Activated CD8-positive, alpha-beta memory T cell treated with anti-CD3 and anti-CD28 coated beads for 24 hours (primary cell): ENCODE measurements around the gene MON1A.
"Not testable (repeated sequence)": the region's sequence is repeated elsewhere in the genome, so short reads cannot be mapped to it uniquely, and the experiment has no call there.

ENCODE experiments used
- DNase-seq: peaks from one replicate; pipeline ENCODE4 v3.0.0-alpha.2; 2020

Gene MON1A

GRCh38 chr3:49917806-49918590 is 11.6 kb downstream of the MON1A start:
- not testable (repeated sequence) for DNase-seq

DNA sequence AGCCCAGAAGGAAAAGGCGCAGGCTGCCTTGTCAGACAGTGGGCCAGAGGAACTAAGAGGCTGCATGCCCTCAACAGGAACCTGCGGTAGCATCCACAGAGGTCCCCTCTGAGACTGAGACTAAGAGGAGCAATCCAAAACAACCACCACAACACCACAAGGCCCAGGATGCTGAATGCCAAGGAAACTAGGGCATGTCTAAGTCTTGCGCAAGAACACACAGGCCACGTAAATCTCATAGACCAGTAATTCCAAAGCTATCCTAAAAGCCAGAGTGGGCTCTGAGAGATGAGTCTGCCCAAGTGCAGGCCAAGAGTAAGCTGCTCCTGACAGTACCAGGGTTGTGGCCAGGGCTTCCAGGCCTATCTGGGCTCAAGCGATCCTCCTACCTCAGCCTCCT is 12.9 kb downstream of the MON1A start:
- no peak for DNase-seq

GRCh38 chr3:49914906-49915305 is 14.7 kb downstream of the MON1A start:
- no peak for DNase-seq

GRCh38 chr3:49912881-49913281 is 16.7 kb downstream of the MON1A start:
- DNase-seq: no peak

- DNase-seq: no peak
Observed at GRCh38 chr3:49911611-49912010, 18.0 kb downstream of the MON1A start.

DNA sequence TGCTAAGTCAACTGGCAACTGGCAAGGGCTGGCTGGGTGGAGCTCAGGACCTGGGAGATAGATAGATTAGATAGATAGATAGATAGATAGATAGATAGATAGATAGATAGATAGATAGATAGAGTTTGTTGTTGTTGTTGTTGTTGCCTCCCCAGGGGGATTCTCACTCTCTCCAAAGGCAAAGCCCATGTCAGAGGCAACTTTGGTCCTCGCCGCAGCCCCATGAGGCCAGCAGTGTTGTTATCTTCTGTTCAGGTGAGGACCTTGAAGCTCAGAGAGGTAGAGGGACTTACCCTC is 18.5 kb downstream of the MON1A start:
- DNase-seq: no peak

- no peak for DNase-seq
Observed at GRCh38 chr3:49910409-49911123, 19.0 kb downstream of the MON1A start.

DNA sequence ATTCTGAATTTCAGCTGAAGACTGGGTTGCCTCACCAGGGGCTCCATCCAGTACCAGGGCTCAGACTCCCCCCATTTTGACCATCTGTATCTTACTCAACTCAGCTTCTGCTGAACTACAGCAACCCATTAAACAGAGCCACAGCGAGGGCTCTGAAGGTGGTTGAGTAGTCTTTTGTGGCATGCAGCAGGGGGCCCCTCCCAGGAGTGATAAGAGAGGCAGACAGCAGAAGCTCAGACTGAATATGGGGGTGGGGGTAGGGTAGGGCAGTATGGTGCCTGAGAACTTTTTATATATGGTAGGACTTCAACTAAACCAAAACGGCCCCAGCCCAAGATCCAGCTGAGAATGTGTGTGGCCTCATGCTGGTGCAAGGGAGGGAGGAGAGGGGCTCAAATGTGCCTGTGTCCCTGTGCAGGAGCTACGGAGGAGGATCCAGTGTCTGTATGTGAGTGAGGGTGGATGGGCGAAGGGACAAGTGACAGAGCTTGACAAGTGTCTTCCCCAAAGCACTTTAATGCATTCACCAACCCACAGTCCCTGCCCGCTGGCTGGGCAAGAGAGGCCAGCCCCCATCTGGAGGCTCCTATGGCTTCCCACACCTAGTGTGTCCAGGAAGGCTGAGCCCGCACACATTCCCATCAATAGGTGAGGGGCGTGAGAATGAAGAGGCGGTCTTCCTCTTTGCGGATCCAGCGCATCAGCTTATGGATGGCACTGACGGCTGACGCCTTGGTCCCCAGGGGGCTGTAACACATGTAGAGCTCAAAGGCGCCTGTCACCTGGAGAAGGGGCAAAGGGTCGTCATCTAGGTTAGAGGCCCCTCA is 21.0 kb downstream of the MON1A start:
- no peak for DNase-seq

DNA sequence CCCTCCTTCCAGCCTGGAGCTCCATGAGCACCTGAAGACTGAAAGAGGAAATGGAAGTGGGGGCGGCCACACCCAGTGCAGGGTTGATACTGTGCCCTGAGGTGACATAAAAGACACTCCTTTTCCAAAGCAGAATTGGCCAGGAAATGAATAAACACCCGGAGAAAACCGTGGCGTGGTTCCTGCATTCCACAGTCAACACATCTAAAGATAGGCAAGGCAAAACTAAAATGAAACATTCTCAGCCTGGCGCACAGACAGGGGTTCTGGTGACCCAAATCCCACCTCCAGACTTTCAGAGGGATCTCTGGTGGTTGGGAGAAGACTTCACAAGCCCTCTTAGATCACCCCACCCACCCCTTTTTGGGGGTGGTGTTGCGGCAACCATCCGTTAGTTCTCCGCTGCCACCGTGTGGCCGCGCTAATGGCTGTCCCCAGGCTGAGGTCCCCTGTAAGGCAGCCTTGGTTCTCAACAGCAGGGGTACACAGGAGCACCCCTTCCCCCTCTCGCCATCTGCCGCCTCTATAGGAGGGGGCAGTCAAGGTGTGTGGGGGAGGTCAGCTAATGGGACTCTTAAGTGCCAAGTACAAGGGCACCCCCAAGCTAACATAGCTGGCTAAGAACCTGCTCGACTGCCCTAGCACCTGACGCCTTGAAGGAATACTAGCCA is 23.4 kb downstream of the MON1A start:
- DNase-seq: peak; percentile 72

GRCh38 chr3:49904448-49904847 is 25.2 kb downstream of the MON1A start:
- DNase-seq: not testable (repeated sequence)

DNA sequence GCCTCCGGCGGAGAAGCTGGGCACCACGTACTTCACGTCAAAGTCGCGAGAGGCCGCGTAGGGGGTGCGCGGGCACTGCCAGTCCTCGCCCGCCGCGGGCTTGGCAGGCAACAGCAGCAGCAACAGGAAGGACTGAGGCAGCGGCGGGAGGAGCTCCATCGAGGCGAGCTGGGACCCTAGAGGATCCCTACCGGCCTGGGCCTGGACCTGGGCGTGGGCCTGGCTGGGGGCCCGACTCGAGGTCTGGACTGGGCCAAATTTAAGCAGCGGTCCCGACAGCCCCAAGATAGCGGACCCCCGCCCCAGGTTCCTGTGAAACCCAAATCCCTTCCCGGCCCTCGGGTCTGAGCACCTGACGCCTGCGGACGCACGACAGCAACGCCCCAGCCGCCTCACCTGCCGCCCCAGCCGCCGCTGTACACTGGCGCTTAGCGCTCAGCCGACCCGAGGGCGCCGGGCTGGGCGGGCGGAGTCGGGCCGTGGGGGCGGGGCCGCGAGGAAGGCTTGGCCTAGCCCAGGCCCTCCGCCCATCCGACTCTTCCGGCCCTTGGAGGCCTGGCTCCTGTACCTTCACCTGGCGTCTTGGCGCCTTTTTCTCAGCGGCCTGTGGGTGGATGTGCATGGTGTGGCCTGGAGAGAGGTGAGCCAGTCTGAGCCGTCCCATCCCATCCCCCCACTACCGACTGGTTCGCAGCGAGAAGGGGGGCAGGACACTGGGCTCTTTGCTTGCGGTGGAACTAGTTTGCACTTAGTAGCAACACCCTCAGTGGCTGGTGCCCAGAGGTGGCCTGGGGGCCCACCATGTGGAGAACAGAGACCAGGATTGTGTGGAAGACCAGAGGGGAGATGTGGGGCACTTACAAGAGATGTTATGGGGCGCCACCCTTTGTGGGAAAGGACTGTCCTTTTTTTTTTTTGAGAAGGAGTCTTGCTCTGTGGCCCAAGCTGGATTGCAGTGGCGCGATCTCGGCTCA is 25.9 kb downstream of the MON1A start, which contains the start of gene MST1R:
Gene MST1R, minus strand, starts transcription at position 423 of the 974 bp plus-strand sequence. Its CDS starts 264 bp downstream, at position 159.
- DNase-seq: peak; percentile 92

DNA sequence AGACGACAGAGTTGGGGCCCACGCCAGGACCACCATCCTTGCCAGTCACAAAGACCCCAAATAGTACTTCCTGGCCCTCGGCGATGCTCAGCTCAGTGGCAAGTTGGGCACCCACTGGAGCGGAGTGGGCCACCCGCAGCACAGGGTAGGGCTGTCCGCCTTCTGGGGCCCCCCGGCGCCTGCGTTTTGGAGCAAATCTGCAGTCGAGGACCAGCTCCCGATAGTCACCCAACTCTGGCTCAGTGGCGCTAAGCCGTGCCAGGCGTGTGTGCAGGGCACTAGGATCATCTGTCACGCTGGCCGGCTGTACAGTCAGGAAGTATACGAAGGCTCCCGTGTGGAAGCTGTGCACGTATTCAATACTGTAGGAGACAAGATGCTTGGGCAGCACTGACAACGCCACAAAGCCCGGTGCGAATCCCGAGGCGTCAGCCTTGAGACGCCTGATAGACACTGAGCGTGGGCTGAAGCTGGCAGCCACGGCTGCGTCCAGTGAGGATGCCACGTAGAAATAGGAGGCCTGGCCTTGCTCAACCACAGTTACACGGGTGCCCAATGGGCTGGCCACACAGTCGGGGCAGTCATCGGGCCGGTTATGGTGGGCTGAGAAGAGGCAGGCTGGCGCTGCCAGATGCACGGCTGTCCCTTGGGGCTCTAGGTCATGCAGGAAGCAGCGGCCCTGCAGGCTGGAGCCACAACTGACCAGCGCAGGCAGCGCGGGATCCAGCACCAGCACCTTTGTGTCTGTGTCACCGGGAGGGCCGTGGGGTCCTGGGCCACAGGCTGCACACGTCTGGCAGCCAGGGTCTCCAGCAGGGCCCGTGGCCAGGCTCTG is 26.9 kb downstream of the MON1A start:
- no peak for DNase-seq

DNA sequence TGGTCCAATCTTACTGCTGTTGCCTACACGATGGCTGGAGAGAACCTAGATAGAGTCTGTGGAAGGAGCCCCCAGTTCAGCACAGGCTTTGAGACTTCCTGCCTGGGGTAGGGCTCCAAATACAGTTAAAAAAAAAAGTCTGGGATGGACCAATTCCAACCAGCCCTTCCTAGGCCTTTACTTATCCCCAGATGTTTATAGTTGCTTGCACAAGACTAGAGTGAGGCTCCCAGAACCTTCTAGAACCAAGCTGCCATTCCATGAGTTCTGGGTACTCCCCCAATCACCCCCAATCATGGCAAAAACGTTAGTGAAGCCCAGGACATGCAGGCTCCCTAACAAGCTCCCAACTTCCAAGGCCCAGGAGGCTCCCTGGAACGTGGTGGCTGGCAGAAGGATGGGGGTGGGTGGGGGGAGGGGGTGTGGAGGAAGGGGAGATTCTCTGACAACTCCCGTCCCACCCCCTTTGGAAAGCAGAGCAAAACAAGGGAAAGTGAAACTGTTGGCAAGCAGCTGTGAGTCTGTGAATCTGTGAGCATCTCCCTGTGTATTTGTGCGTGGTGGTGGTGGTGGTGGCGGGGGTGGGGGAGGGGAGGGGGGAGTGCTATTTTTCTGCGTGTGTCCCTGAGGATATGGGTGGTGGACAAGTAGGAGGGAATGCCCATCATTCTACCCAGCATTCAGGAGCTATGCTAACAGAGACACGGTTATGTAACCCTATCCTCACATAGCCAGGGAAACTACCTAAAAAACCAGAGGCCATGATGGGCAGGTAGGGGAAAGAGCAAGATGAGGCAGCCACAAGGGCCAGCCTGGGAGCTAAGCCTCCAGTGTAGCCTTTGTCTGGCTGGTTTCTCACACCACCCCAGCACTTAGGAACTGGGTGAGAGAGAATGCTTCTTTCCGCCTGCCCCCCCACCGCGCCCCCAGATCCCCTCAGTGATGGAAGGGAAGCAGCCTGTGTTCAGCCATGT is 28.0 kb downstream of the MON1A start:
- no peak for DNase-seq

- no peak for DNase-seq
Observed at GRCh38 chr3:49900491-49901153, 29.0 kb downstream of the MON1A start.

DNA sequence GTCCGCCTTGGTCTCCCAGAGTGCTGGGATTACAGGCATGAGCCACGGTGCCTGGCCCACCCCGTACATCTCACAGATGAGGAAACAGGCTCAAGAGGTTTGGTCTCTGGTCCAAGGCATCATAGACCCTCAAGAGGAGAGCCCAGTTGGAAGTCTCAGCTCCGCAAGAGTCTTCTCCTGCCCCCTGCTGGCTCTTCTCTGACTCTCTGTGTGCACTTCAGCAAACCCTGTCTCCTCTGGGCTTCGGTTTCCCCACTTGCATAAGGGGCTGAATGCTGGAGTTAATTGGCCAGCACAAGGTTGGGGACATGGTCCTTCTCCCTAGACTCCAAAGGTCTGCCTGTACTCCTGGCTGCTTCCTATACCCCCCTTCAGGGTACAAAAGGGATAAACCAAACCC is 29.8 kb downstream of the MON1A start:
- no peak for DNase-seq

DNA sequence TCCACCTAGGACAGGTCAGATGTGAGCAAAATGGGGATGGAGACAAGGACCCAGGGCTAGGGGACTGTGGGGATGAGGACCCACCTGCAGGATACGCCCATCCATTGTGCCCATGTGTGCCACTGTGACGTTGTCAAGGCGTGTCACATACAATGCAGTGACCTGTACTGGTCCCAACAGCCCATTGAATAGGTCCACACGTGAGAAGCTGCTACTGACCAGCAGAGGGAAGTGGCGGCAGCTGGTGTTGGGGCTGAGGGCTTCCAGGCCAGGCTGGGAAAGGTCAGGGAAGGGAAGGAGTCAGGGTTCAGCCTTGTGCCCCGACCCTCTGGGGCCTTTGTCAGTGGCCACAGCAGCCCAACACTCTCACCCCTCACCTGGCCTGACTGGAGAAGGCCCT is 30.6 kb downstream of the MON1A start:
- no peak for DNase-seq

GRCh38 chr3:49896345-49896744 is 33.3 kb downstream of the MON1A start:
- DNase-seq: no peak

DNA sequence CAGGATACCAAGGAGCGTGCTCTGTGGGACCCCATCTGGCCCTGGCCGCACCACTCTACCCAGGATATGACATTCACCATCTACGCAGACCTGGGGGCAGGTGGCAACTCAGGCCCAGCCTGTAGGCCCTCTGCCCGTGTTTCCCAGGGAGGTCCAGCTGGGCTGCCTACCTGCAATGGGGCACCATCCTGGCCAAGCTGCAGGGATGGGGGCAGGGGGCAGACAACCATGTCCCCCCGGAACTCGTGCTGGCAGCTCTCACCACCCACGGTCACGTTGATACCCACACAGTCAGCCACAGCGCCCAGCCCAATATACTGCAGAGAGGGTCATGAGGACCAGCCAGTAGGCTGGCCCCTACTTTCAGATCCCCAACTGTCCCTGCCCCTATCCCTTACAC is 33.8 kb downstream of the MON1A start:
- no peak for DNase-seq

DNA sequence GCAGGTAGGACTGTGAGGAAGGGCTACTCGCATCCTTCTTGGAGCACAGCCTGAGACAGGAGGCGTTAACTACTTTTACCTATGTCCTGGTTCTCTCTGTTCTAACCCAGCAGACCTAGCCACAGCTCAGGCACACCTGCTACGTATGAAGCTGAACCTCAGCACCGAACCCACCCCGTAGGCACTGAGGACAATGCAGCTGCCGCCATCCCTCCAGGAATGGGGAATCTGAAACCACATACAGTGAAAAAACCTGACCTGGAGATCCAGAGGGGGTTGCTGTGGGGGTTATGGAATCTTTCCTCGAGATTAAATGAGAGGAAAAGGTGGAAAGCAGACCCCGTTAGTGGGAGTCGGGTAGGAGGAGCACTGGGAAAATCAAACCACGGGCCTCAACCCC is 40.3 kb downstream of the MON1A start:
- DNase-seq: no peak
